HCT116 (cell line): ENCODE measurements around the gene ZNF318. TPM values are rescaled to one million over a fixed set of nuclear protein-coding genes. Genes with fewer than 3 reads are reported as not detected.
"Not testable (repeated sequence)": the region's sequence is repeated elsewhere in the genome, so short reads cannot be mapped to it uniquely, and the experiment has no call there.

Experiments
- ATAC-seq: fragments of 200-7000 bp; cut with Tn5 transposase; 2 replicates; pipeline ENCODE4 v1.9.1; 2020; ENCODE audit warnings: mild to moderate bottlenecking, moderate library complexity
- BruUV-seq: library from RNA; stranded (reverse); fragments of 400-500 nt; replicated peaks from 2 replicates; lab custom pipeline; 2021; lab: Mats Ljungman, UMichigan
- CTCF ChIA-PET: fragments of 300-600 bp; sonication (Branson Sonifier 250); formaldehyde crosslinking; loops from one replicate; lab custom pipeline; 2021; ENCODE audit warnings: antibody characterized with exemption; lab: Charles Lee
- POLR2A ChIA-PET: fragments of 300-600, 350-600 bp; sonication (Branson Sonifier 250); formaldehyde crosslinking; loops from one replicate; lab custom pipeline; 2021; ENCODE audit warnings: antibody characterized with exemption; lab: Charles Lee
- RAD21 ChIA-PET, 2 experiments: fragments of 300-600 bp; sonication (Branson Sonifier 250); formaldehyde crosslinking; loops; one replicate each; lab custom pipeline; 2023; ENCODE audit warnings: low total read pairs in 2 of 2; ENCODE audit not compliant: uncharacterized antibody in 2 of 2, unreplicated experiment in 2 of 2, low non-redundant PET in 1 of 2; lab: Charles Lee
- DNase-seq: peaks from one replicate; pipeline ENCODE4 v3.0.0-alpha.2; 2010; ENCODE audit warnings: low read depth, low spot score
- H2AFZ ChIP-seq: fragments of 200-600 bp; shearing (Covaris generic), sonication (generic); 2 replicates; pipeline ENCODE4 v1.6.1; 2017; ENCODE audit warnings: low read depth, mixed run types, mixed read lengths, antibody characterized with exemption, low read length; ENCODE audit not compliant: poor library complexity, severe bottlenecking
- H3K27ac ChIP-seq: 2 replicates; pipeline ENCODE4 v1.5.1; 2012; ENCODE audit warnings: low read depth, low read length
- H3K27me3 ChIP-seq: fragments of 200-600 bp; sonication (generic); 2 replicates; pipeline ENCODE4 v1.6.1; 2016; ENCODE audit warnings: mixed run types, low read length, mixed read lengths; ENCODE audit not compliant: insufficient read depth
- H3K36me3 ChIP-seq, 2 experiments: fragments of 200-500 bp in 1 of 2; fragments of 200-600 bp in 1 of 2; sonication (Bioruptor generic) in 1 of 2; sonication (generic) in 1 of 2; 2 replicates each; pipeline versions ENCODE4 v1.5.1 to v1.6.1; 2014 to 2016; ENCODE audit warnings: low read length in 2 of 2, inconsistent platforms in 1 of 2, mixed read lengths in 1 of 2, mixed run types in 1 of 2; ENCODE audit not compliant: insufficient read depth in 2 of 2, control insufficient read depth in 1 of 2
- H3K4me1 ChIP-seq, 2 experiments: fragments of 200-600 bp in 1 of 2; sonication (generic) in 1 of 2; 2 replicates each; pipeline versions ENCODE4 v1.5.1 to v1.6.1; 2012 to 2017; ENCODE audit warnings: low read length in 2 of 2, inconsistent platforms in 1 of 2, mild to moderate bottlenecking in 1 of 2, mixed read lengths in 1 of 2, mixed run types in 1 of 2, moderate library complexity in 1 of 2; ENCODE audit not compliant: insufficient read depth in 2 of 2, control insufficient read depth in 1 of 2
- H3K4me2 ChIP-seq: fragments of 200-600 bp; sonication (generic); 2 replicates; pipeline ENCODE4 v1.6.1; 2017; ENCODE audit warnings: mixed run types, low read length, mixed read lengths
- H3K4me3 ChIP-seq, 2 experiments: fragments of 200-600 bp in 1 of 2; sonication (generic) in 1 of 2; replicated peaks in 1 of 2; 2 replicates each; pipeline ENCODE4 v1.5.1; 2011 to 2016; ENCODE audit warnings: low read length in 2 of 2, control low read depth in 1 of 2, low read depth in 1 of 2, mild to moderate bottlenecking in 1 of 2, mixed read lengths in 1 of 2, mixed run types in 1 of 2
- H3K79me2 ChIP-seq: fragments of 200-600 bp; sonication (generic); 2 replicates; pipeline ENCODE4 v1.6.1; 2017; ENCODE audit warnings: mild to moderate bottlenecking, mixed run types, low read length, moderate library complexity, mixed read lengths; ENCODE audit not compliant: insufficient read depth
- H3K9ac ChIP-seq: fragments of 200-600 bp; sonication (generic); 2 replicates; pipeline ENCODE4 v1.6.1; 2016; ENCODE audit warnings: low read length, mixed read lengths
- H3K9me2 ChIP-seq: fragments of 200-600 bp; sonication (generic), shearing (Covaris generic); 2 replicates; pipeline ENCODE4 v1.6.1; 2017; ENCODE audit warnings: mixed run types, mild to moderate bottlenecking, moderate library complexity; ENCODE audit not compliant: insufficient read depth
- H3K9me3 ChIP-seq, 2 experiments: fragments of 200-500 bp in 1 of 2; fragments of 200-600 bp in 1 of 2; sonication (Bioruptor generic) in 1 of 2; sonication (generic) in 1 of 2; 2 replicates each; pipeline ENCODE4 v1.6.1; 2014 to 2017; ENCODE audit warnings: low read length in 2 of 2, mixed read lengths in 2 of 2, inconsistent platforms in 1 of 2, low read depth in 1 of 2, mild to moderate bottlenecking in 1 of 2, mixed run types in 1 of 2, moderate library complexity in 1 of 2; ENCODE audit not compliant: control insufficient read depth in 1 of 2, insufficient read depth in 1 of 2
- H4K20me1 ChIP-seq: fragments of 200-600 bp; sonication (generic), shearing (Covaris generic); 2 replicates; pipeline ENCODE4 v1.6.1; 2017; ENCODE audit warnings: mixed run types, mild to moderate bottlenecking, moderate library complexity; ENCODE audit not compliant: insufficient read depth
- CEBPB ChIP-seq: IDR thresholded peaks from 2 replicates; pipeline ENCODE4 v1.6.1; 2012; ENCODE audit warnings: low read depth
- POLR2A ChIP-seq: IDR thresholded peaks from 2 replicates; pipeline ENCODE4 v1.7.0; 2011; ENCODE audit warnings: borderline replicate concordance; ENCODE audit not compliant: insufficient read depth, insufficient read length; ENCODE audit errors: extremely low read depth
- RAD21 ChIP-seq: IDR thresholded peaks from 2 replicates; pipeline ENCODE4 v1.6.1; 2012; ENCODE audit warnings: low read depth, mild to moderate bottlenecking
- TCF7L2 ChIP-seq: IDR thresholded peaks from 2 replicates; pipeline ENCODE4 v1.7.0; 2011; ENCODE audit warnings: borderline replicate concordance, inconsistent platforms; ENCODE audit not compliant: insufficient read depth, insufficient read length; ENCODE audit errors: extremely low read depth
- ZFX ChIP-seq: fragments of 450-650 bp; IDR thresholded peaks from 2 replicates; pipeline ENCODE4 v1.6.1; 2017
- ZNF274 ChIP-seq: fragments of 200-500 bp; sonication (Bioruptor generic); IDR thresholded peaks from 2 replicates; pipeline ENCODE4 v1.6.1; 2014; ENCODE audit warnings: mild to moderate bottlenecking, low read depth, low read length, inconsistent platforms
- intact Hi-C: fragments of 100-400 bp; cut with micrococcal nuclease; formaldehyde crosslinking; loops from 2 replicates; pipeline ENCODE4 v1.10.0; 2022
- total RNA-seq: library from RNA; stranded (reverse); gene quantifications from one replicate; pipeline ENCODE4 v1.2.1, GENCODE V29; 2021; ENCODE audit not compliant: unreplicated experiment
- TF ChIP-seq, protein P1 (sequence below), 3 experiments: fragments of 200-600 bp in 1 of 3; sonication (generic) in 1 of 3; IDR thresholded peaks in 2 of 3; conservative IDR thresholded peaks in 1 of 3; 2 replicates each; pipeline ENCODE4 v1.5.1; 2012 to 2017; ENCODE audit warnings: low read depth in 2 of 3, low read length in 2 of 3, antibody characterized with exemption in 1 of 3, borderline replicate concordance in 1 of 3, control low read depth in 1 of 3, mild to moderate bottlenecking in 1 of 3, mixed read lengths in 1 of 3, mixed run types in 1 of 3, moderate library complexity in 1 of 3; ENCODE audit not compliant: insufficient read depth in 1 of 3

Gene ZNF318
- total RNA-seq, 1 experiment from 2014 or later: 15.2 TPM

- TF ChIP-seq, protein P1, sequence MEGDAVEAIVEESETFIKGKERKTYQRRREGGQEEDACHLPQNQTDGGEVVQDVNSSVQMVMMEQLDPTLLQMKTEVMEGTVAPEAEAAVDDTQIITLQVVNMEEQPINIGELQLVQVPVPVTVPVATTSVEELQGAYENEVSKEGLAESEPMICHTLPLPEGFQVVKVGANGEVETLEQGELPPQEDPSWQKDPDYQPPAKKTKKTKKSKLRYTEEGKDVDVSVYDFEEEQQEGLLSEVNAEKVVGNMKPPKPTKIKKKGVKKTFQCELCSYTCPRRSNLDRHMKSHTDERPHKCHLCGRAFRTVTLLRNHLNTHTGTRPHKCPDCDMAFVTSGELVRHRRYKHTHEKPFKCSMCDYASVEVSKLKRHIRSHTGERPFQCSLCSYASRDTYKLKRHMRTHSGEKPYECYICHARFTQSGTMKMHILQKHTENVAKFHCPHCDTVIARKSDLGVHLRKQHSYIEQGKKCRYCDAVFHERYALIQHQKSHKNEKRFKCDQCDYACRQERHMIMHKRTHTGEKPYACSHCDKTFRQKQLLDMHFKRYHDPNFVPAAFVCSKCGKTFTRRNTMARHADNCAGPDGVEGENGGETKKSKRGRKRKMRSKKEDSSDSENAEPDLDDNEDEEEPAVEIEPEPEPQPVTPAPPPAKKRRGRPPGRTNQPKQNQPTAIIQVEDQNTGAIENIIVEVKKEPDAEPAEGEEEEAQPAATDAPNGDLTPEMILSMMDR (IDR thresholded peaks at IDR 0.05 in 2 of 3, conservative IDR thresholded peaks at IDR 0.05 in 1 of 3; ENCODE audit: borderline replicate concordance in 1 of 3, insufficient read depth in 1 of 3, low read depth in 2 of 3, low read length in 2 of 3): no peak
- no peak for TF ChIP-seq ZNF274
- no peak for TF ChIP-seq CEBPB
- TF ChIP-seq, all 23 proteins: peak for 0
Measured at GRCh38 chr6:43304361-43304760, 65.1 kb downstream of the ZNF318 start (continued).

DNA sequence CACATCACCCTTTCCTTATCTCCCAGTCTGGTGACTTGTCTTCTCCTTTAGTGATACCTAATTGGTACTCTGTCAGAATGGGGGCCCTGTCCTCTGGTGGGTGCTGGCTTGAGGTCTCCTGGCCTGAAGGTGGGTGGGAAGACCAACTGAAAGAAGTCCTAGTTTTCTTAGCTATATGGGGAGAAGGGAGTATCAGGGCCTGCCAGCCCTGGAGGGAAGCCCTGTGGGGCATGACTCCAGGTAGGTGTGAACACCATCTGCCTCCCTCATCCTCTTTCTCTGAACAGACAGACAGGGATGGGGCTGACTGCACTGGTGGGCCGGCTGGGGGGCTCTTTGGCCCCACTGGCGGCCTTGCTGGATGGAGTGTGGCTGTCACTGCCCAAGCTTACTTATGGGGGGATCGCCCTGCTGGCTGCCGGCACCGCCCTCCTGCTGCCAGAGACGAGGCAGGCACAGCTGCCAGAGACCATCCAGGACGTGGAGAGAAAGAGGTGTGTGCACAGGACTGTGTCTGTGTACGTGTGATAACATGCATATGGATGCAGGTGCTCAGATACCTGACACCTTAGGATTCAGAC lies 65.6 kb downstream of the ZNF318 start:
- H3K79me2 ChIP-seq: no peaks in the 10 kb centered on the region
- H3K9ac ChIP-seq: no peak overlapping the region
- DNase-seq: no peak
- no peak overlapping the region for H3K4me3 ChIP-seq
- H3K27me3 ChIP-seq: no peaks in the 10 kb centered on the region
- no peak for ATAC-seq
- TF ChIP-seq RAD21: no peak
- no peak for TF ChIP-seq POLR2A
- no peak for TF ChIP-seq TCF7L2
- TF ChIP-seq ZFX: no peak
- no peak overlapping the region for H3K4me2 ChIP-seq
- no peak overlapping the region for H2AFZ ChIP-seq
- CTCF ChIA-PET: no interaction called here
- POLR2A ChIA-PET: no interaction called here
- no peak overlapping the region for H3K27ac ChIP-seq
- no peaks in the 10 kb centered on the region for H3K36me3 ChIP-seq
- intact Hi-C loops: no loop called here
- H4K20me1 ChIP-seq: no peaks in the 10 kb centered on the region
- H3K9me3 ChIP-seq: no peaks in the 10 kb centered on the region
- no TSS peak for BruUV-seq
- RAD21 ChIA-PET: no interaction called here
- no peaks in the 10 kb centered on the region for H3K9me2 ChIP-seq
- H3K4me1 ChIP-seq: no peaks in the 10 kb centered on the region

DNA sequence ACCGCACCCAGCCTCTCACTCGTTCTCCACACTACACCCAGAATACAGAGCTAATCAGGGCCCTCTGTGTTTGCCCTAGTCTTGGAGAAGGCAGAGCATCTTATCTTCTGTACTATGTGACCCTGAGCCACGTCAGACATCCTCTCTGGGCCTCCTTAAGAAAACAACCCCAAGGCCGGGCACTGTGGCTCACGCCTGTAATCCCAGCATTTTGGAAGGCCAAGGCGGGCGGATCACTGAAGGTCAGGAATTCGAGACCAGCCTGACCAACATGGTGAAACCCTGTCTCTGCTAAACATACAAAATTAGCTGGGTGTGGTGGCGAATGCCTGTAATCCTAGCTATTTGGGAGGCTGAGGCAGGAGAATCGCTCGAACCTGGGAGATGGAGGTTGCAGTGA lies 66.4 kb downstream of the ZNF318 start:
- H3K79me2 ChIP-seq, H3K4me2 ChIP-seq, H3K27ac ChIP-seq, H2AFZ ChIP-seq, POLR2A ChIA-PET, DNase-seq, H3K9ac ChIP-seq, H3K27me3 ChIP-seq, ATAC-seq, BruUV-seq, H3K4me3 ChIP-seq, H3K4me1 ChIP-seq, H4K20me1 ChIP-seq, H3K9me2 ChIP-seq, H3K36me3 ChIP-seq, CTCF ChIA-PET, intact Hi-C loops, H3K9me3 ChIP-seq, RAD21 ChIA-PET: not testable (repeated sequence)
